Muscle layer of colon (tissue), 2 donors: ENCODE measurements around the gene MBD6.
"Not testable (repeated sequence)": the region's sequence is repeated elsewhere in the genome, so short reads cannot be mapped to it uniquely, and the experiment has no call there.

ENCODE experiments used
- H3K27ac ChIP-seq: one replicate; pipeline ENCODE4 v1.7.0; 2013; ENCODE audit warnings: low read depth, mild to moderate bottlenecking, low read length, moderate library complexity
- H3K27me3 ChIP-seq, 2 donors: one replicate each; pipeline ENCODE4 v1.7.0; 2013; ENCODE audit warnings: low read length in 2 of 2, mild to moderate bottlenecking in 2 of 2; ENCODE audit not compliant: insufficient read depth in 2 of 2, control insufficient read depth in 1 of 2
- H3K36me3 ChIP-seq: one replicate; pipeline ENCODE4 v1.7.0; 2013; ENCODE audit warnings: mild to moderate bottlenecking, low read length; ENCODE audit not compliant: insufficient read depth
- H3K4me1 ChIP-seq: one replicate; pipeline ENCODE4 v1.7.0; 2013; ENCODE audit warnings: mild to moderate bottlenecking, low read length; ENCODE audit not compliant: insufficient read depth
- H3K4me3 ChIP-seq, 2 donors: one replicate each; pipeline ENCODE4 v1.7.0; 2013; ENCODE audit warnings: low read length in 2 of 2, low read depth in 1 of 2, mild to moderate bottlenecking in 1 of 2, moderate library complexity in 1 of 2
- H3K9ac ChIP-seq: one replicate; pipeline ENCODE4 v1.7.0; 2013; ENCODE audit warnings: low read length
- H3K9me3 ChIP-seq: one replicate; pipeline ENCODE4 v1.7.0; 2013; ENCODE audit warnings: mild to moderate bottlenecking, low read length
- donor health status: abdominal sarcoma.
- donor health status: Adenocarcinoma of cecum.

The MBD6 gene

GRCh38 chr12:57512665-57513064, 10.0 kb upstream of the MBD6 start:
- no peaks in the 10 kb centered on the region for H3K9me3 ChIP-seq
- no peak overlapping the region for H3K4me3 ChIP-seq
- peaks cover 73% of the 10 kb centered on the region for H3K36me3 ChIP-seq
- H3K9ac ChIP-seq: no peak overlapping the region
- no peak overlapping the region for H3K27ac ChIP-seq
- peaks cover 9% of the 10 kb centered on the region for H3K4me1 ChIP-seq
- H3K27me3 ChIP-seq: no peaks in the 10 kb centered on the region

- Histone ChIP-seq H3K9ac (no peak overlapping the region), H3K27ac (no peak overlapping the region), H3K9me3 (no peaks in the 10 kb centered on the region), H3K36me3 (peaks cover 73% of the 10 kb centered on the region), H3K4me1 (peaks cover 15% of the 10 kb centered on the region), H3K27me3 (no peaks in the 10 kb centered on the region), H3K4me3 (no peak overlapping the region)
Observed at GRCh38 chr12:57513266-57513665, 9.4 kb upstream of the MBD6 start.

- not testable (repeated sequence) for H3K4me3 ChIP-seq, H3K9me3 ChIP-seq, H3K27ac ChIP-seq, H3K27me3 ChIP-seq, H3K9ac ChIP-seq
- peaks cover 19% of the 10 kb centered on the region for H3K4me1 ChIP-seq
- peaks cover 73% of the 10 kb centered on the region for H3K36me3 ChIP-seq
Observed at GRCh38 chr12:57513677-57514076, 8.9 kb upstream of the MBD6 start.

- H3K36me3 ChIP-seq: peaks cover 73% of the 10 kb centered on the region
Observed at GRCh38 chr12:57514246-57514645, 8.4 kb upstream of the MBD6 start.

GRCh38 chr12:57514720-57515407, 7.8 kb upstream of the MBD6 start:
- Histone ChIP-seq H3K27ac (no peak overlapping the region), H3K9ac (no peak overlapping the region), H3K4me3 (no peak overlapping the region), H3K36me3 (peaks cover 69% of the 10 kb centered on the region), H3K27me3 (no peaks in the 10 kb centered on the region), H3K4me1 (peaks cover 28% of the 10 kb centered on the region), H3K9me3 (no peaks in the 10 kb centered on the region)

More at GRCh38 chr12:57514246-57514645, 8.4 kb upstream of the MBD6 start:
- peaks cover 25% of the 10 kb centered on the region for H3K4me1 ChIP-seq
- not testable (repeated sequence) for H3K9ac ChIP-seq, H3K27ac ChIP-seq, H3K4me3 ChIP-seq, H3K9me3 ChIP-seq, H3K27me3 ChIP-seq

- peaks cover 63% of the 10 kb centered on the region for H3K36me3 ChIP-seq
- no peaks in the 10 kb centered on the region for H3K9me3 ChIP-seq
- peaks cover 28% of the 10 kb centered on the region for H3K4me1 ChIP-seq
- no peak overlapping the region for H3K27ac ChIP-seq
- H3K4me3 ChIP-seq: no peak overlapping the region
- H3K27me3 ChIP-seq: no peaks in the 10 kb centered on the region
- no peak overlapping the region for H3K9ac ChIP-seq
Observed at GRCh38 chr12:57515408-57515933, 7.2 kb upstream of the MBD6 start.

- H3K27ac ChIP-seq: no peak overlapping the region
Observed at GRCh38 chr12:57515934-57516541, 6.6 kb upstream of the MBD6 start.

GRCh38 chr12:57516617-57517153, 5.9 kb upstream of the MBD6 start:
- no peak overlapping the region for H3K4me3 ChIP-seq
- no peak overlapping the region for H3K9ac ChIP-seq
- H3K9me3 ChIP-seq: no peaks in the 10 kb centered on the region
- H3K36me3 ChIP-seq: peaks cover 55% of the 10 kb centered on the region
- no peaks in the 10 kb centered on the region for H3K27me3 ChIP-seq
- H3K4me1 ChIP-seq: peaks cover 37% of the 10 kb centered on the region
- H3K27ac ChIP-seq: no peak overlapping the region

More at GRCh38 chr12:57515934-57516541, 6.6 kb upstream of the MBD6 start:
- H3K36me3 ChIP-seq: peaks cover 59% of the 10 kb centered on the region
- no peaks in the 10 kb centered on the region for H3K9me3 ChIP-seq
- peaks cover 30% of the 10 kb centered on the region for H3K4me1 ChIP-seq
- no peak overlapping the region for H3K4me3 ChIP-seq
- no peaks in the 10 kb centered on the region for H3K27me3 ChIP-seq
- no peak overlapping the region for H3K9ac ChIP-seq

GRCh38 chr12:57517187-57517586, 5.4 kb upstream of the MBD6 start:
- H3K4me3 ChIP-seq: no peak overlapping the region
- no peak overlapping the region for H3K9ac ChIP-seq
- peaks cover 50% of the 10 kb centered on the region for H3K36me3 ChIP-seq
- H3K27me3 ChIP-seq: no peaks in the 10 kb centered on the region
- H3K4me1 ChIP-seq: peaks cover 42% of the 10 kb centered on the region
- no peaks in the 10 kb centered on the region for H3K9me3 ChIP-seq
- H3K27ac ChIP-seq: peak overlapping the region; percentile 67

GRCh38 chr12:57517718-57518117, 4.9 kb upstream of the MBD6 start:
- H3K36me3 ChIP-seq: peaks cover 45% of the 10 kb centered on the region
- H3K9me3 ChIP-seq, H3K9ac ChIP-seq, H3K27me3 ChIP-seq: not testable (repeated sequence)
- H3K4me1 ChIP-seq: peaks cover 42% of the 10 kb centered on the region
- peak overlapping the region in 1 of 2 donors; percentile 89 for H3K4me3 ChIP-seq
- H3K27ac ChIP-seq: peak overlapping the region; percentile 67

- no peaks in the 10 kb centered on the region for H3K27me3 ChIP-seq
- H3K4me3 ChIP-seq: peak overlapping the region; percentile 1 to 89
- peaks cover 38% of the 10 kb centered on the region for H3K36me3 ChIP-seq
- H3K9me3 ChIP-seq: no peaks in the 10 kb centered on the region
- H3K4me1 ChIP-seq: peaks cover 44% of the 10 kb centered on the region
- peak overlapping the region; percentile 88 for H3K27ac ChIP-seq
- H3K9ac ChIP-seq: peak overlapping the region; percentile 97
Observed at GRCh38 chr12:57518176-57518919, 4.3 kb upstream of the MBD6 start.
